Body of pancreas (tissue), 4 donors: ENCODE results near the gene NOL4L.

Source experiments
- POLR2A ChIP-seq, 3 donors: fragments of 450-650 bp; IDR thresholded peaks; one replicate each; pipeline ENCODE4 v1.6.1; 2016; ENCODE audit warnings: antibody characterized with exemption in 3 of 3, mild to moderate bottlenecking in 2 of 3
- TF ChIP-seq, protein P1 (sequence below), 7 experiments: fragments of 450-650 bp in 4 of 7; fragments of 200-600 bp in 3 of 7; sonication (generic) in 3 of 7; IDR thresholded peaks; one replicate each; pipeline ENCODE4 v1.5.1; 2016 to 2019; ENCODE audit warnings: antibody characterized with exemption in 7 of 7

DNA sequence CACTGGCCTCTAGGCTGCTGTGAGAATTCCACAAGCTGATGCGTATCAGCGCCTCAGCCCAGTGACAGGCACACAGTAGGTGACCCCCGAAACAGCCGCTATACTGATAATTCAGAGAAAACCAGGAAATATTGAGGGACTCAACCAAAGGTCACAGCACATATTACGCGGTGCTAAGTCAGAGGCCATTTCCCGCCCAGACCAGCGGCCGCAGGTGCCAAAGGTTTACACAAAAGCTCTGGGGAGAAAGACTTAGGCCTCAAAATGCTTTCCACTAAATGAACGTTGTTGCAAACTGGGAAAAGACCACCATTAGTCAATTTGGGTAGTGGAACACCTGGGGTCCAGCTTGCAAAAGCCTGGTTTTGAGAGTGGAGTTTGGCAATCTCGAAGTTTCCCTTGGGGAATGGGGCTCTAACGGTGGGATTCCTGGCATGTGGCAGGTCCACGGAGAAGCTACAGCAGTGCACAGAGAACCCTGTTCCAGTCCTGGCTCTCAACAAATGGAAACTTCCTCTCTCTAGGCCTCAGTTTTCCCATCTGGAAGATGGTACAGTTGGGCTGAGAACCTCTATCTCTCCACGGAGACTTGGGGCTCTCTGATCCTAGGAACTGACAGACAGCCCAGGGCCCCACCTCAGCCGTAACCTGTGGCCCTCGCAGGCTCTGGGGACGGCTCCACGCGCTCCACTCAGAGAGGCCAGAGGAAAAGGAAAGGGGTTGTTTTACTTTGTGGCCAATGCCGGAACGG, 4.7 kb downstream of the NOL4L start:
- TF ChIP-seq, protein P1, sequence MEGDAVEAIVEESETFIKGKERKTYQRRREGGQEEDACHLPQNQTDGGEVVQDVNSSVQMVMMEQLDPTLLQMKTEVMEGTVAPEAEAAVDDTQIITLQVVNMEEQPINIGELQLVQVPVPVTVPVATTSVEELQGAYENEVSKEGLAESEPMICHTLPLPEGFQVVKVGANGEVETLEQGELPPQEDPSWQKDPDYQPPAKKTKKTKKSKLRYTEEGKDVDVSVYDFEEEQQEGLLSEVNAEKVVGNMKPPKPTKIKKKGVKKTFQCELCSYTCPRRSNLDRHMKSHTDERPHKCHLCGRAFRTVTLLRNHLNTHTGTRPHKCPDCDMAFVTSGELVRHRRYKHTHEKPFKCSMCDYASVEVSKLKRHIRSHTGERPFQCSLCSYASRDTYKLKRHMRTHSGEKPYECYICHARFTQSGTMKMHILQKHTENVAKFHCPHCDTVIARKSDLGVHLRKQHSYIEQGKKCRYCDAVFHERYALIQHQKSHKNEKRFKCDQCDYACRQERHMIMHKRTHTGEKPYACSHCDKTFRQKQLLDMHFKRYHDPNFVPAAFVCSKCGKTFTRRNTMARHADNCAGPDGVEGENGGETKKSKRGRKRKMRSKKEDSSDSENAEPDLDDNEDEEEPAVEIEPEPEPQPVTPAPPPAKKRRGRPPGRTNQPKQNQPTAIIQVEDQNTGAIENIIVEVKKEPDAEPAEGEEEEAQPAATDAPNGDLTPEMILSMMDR (IDR thresholded peaks at IDR 0.05) = no peak
- no peak for TF ChIP-seq POLR2A (IDR thresholded peaks at IDR 0.05)
